HG02884 (cell line): ENCODE results near the gene S100PBP.

ENCODE experiments used
- ATAC-seq: cut with Tn5 transposase; IDR thresholded peaks from one replicate; pipeline ENCODE4 v1.9.1; 2021; ENCODE audit warnings: mild to moderate bottlenecking, moderate library complexity; ENCODE audit not compliant: unreplicated experiment

Gene S100PBP

DNA sequence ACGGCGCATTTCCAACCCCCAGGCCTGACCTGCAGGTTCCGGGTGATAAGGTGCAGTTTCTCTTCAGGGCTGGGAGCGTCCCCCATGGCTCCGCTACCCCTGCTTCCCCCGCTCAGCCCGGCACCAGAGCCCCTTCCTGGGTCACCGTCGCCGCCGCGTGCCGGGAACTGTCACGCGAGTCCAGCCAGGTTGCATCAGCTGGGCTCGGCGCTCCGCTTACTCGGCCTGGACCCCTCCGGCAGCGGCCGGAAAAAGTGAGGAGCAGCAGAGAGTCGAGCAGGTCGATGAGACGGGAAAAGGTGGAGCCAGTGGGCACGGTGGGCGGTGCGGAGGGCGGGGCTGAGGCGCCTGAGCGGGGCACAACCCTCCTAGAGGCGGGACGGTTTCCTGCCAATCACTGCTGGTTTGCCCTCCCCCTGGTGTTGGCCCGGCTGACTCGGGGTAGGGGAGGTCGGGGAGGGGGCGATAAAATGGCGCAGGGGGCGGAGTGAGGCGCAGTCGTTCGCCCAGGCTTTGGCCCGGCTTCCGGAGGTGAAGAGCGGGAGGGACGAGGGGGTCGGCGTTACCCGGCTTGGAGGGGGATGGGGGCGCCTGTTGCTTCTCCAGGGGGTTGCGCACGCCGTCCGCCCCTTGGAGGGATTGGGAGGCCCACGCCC lies at the start of gene S100PBP, which contains the start of gene YARS1:
TSS of gene S100PBP (plus strand) at position 495 of the 656 bp plus-strand sequence. CDS start 8,447 bp downstream, outside the sequence.
TSS of gene YARS1 (minus strand) at position 200 of the 656 bp plus-strand sequence. CDS start at position 86, 114 bp downstream.
- ATAC-seq = peak; percentile 78

DNA sequence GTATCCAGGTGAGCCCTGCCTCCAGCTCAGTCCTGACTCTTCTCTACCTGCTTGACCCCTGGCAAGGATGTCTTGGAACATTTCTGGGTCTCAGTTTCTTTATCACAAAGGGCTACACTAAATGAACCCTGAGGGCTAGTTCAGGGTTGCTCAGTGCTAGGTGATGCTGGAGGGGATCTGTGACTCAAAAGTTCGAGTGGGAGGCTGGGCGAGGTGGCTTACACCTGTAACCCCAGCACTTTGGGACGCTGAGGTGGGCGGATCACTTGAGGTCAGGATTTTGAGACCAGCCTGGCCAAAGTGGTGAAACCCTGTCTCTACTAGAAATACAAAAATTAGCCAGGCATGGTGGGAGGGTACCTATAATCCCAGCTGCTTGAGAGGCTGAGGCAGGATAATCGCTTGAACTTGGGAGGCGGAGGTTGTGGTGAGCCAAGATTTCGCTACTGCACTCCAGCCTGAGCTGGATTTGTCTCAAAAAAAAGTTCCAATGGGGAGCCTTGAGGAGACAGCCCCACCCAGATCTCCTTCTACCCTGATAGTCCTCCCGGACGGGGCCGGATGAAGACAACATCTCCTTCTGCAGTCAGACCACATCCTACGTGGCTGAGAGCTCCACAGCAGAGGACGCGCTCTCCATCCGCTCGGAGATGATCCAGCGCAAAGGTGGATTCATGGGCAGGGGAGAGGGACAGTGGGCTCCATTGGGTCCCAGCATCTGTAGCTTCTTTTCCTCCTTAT lies 49.2 kb upstream of the S100PBP start:
- no peak for ATAC-seq

DNA sequence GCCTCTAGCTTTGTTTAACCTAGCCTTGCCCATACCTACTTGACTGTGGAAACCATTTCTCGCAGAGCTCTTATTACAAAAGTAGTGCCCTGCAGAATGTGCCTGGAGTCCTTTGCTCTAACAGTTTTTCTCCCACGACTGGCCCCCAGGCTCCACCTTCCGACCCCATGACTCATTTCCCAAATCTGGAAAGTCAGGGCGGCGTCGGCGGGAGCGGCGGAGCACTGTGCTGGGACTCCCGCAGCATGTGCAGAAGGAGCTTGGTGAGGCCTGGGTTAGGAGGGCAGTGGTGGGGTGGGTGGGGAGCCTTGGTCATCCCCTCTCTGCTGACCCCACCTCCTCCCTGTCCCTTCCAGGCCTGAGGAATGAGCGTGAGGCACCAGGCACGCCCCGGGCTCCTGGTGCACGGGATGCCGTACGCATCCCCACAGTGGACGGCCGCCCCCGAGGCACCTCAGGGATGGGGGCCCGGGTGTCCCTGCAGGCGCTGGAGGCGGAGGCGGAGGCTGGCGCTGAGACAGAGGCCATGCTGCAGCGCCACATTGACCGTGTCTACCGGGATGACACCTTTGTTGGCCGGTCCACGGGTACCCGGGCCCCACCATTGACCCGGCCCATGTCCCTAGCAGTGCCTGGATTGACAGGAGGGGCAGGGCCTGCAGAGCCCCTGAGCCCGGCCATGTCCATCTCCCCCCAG lies 47.8 kb upstream of the S100PBP start:
- no peak for ATAC-seq

DNA sequence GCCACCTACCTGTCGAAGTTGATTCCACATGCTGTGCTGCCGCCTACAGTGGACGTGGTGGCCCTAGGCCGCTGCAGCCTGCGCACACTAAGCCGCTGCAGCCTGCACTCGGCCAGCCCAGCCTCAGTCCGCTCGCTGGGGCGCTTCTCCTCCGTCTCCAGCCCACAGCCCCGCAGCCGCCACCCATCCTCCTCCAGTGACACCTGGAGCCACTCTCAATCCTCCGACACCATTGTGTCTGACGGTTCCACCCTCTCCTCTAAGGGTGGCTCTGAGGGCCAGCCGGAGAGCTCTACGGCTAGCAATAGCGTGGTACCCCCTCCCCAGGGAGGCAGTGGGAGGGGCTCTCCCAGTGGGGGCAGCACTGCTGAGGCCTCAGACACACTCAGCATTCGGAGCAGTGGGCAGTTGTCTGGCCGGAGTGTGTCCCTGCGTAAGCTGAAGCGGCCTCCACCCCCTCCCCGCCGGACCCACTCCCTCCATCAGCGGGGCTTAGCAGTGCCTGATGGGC lies 47.2 kb upstream of the S100PBP start:
- no peak for ATAC-seq

DNA sequence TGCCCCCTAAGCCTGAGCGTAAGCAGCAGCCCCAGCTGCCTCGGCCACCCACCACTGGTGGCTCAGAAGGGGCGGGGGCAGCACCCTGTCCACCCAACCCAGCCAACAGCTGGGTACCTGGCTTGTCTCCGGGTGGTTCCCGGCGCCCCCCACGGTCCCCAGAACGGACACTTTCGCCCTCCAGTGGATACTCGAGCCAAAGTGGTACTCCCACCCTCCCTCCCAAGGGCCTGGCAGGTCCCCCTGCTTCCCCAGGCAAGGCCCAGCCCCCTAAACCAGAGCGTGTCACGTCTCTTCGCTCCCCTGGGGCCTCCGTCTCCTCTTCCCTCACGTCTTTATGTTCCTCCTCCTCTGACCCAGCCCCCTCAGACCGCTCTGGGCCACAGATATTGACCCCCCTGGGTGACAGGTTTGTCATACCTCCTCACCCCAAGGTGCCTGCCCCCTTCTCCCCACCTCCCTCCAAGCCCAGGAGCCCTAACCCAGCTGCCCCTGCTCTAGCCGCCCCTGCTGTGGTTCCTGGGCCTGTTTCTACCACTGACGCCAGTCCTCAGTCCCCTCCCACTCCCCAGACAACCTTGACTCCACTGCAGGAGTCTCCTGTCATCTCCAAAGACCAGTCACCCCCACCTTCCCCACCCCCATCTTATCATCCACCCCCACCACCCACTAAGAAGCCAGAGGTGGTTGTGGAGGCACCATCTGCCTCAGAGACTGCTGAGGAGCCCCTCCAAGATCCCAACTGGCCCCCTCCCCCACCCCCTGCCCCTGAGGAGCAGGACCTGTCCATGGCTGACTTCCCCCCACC lies 46.5 kb upstream of the S100PBP start:
- no peak for ATAC-seq

DNA sequence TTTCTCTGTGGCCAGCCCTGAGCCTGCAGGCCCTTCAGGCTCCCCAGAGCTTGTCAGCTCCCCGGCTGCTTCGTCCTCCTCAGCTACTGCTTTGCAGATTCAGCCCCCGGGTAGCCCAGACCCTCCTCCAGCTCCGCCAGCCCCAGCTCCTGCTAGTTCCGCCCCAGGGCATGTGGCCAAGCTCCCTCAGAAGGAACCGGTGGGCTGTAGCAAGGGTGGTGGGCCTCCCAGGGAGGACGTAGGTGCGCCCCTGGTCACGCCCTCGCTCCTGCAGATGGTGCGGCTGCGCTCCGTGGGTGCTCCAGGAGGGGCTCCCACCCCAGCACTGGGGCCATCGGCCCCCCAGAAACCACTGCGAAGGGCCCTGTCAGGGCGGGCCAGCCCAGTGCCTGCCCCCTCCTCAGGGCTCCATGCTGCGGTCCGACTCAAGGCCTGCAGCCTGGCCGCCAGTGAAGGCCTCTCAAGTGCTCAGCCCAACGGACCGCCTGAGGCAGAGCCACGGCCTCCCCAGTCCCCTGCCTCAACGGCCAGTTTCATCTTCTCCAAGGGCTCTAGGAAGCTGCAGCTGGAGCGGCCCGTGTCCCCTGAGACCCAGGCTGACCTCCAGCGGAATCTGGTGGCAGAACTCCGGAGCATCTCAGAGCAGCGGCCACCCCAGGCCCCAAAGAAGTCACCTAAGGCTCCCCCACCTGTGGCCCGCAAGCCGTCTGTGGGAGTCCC lies 45.7 kb upstream of the S100PBP start:
- no peak for ATAC-seq

DNA sequence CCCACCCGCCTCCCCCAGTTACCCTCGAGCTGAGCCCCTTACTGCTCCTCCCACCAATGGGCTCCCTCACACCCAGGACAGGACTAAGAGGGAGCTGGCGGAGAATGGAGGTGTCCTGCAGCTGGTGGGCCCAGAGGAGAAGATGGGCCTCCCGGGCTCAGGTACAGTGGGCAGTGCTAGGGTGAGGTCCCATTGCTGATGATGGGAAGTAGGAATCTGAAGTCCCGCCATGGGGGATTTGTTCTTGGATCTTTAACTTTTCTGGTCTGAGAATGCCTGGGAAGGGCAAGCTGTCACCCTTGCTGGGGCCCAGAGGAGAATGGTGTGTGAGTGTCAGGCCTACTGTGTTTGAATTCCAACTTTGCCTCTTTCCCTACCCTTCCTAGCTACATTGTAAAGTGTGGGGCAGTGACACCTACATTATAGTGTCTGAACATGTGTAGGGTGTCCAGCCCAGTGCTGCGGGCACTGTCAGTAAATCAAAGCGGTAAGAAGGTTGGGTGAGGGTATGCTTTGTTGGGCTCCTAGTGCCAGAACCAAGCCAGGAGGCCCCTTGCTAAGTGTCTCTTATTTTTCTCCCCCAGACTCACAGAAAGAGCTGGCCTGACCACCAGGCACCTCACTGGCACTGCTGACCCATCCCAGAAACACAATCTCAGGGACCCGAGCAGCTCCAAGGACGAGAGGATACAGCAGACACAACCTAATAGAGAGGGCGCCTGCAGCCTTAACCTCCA lies 45.0 kb upstream of the S100PBP start:
- no peak for ATAC-seq

DNA sequence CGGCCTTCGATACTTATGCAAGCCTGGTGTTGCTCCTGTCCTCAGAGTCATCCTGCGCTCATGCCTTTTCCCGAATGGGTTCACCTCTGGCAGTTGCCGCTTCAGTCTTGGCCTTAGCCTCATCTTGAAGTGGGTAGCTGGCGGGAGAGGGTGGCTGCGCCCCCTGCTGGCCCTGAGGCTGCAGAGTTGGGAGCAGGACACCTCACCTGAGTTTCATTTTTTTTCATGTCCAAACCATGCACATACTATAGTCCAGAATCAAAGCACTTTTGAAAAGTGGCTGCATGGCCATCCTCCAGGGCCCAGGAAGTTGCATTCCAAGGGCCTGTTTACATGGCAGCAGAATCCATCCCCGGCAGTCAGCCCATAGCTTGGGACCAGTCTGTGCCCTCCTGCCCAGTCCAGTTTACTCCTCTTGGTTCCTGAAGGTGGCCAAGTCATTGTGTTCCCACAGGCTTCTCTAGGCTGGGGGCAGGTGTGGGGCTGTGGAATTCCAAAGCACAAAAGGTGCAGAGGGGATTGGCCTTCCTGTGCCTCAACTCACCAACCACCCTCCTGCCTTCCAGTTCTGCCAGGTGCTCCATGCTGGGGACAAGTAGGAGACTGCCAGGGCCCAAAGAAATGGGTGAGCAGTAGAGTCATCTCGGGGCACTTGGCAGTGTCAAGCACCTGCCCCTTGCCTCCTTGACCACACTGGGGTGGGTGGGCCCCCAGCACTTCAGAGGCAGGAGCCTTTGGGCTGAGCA lies 44.3 kb upstream of the S100PBP start:
- ATAC-seq = no peak

DNA sequence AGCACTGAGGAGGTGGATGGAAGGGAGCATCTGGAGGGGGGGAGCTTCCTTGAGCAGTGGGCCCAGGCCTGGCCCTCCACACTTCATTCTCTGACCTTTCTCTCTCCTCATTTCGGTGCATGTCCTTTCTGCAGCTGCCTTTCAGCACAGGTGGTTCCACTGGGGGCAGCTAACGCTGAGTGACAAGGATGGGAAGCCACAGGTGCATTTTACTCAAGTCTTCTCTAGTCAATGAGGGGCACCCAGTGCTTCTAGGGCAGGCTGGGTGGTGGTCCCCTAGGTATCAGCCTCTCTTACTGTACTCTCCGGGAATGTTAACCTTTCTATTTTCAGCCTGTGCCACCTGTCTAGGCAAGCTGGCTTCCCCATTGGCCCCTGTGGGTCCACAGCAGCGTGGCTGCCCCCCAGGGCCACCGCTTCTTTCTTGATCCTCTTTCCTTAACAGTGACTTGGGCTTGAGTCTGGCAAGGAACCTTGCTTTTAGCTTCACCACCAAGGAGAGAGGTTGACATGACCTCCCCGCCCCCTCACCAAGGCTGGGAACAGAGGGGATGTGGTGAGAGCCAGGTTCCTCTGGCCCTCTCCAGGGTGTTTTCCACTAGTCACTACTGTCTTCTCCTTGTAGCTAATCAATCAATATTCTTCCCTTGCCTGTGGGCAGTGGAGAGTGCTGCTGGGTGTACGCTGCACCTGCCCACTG lies 43.5 kb upstream of the S100PBP start:
- no peak for ATAC-seq

DNA sequence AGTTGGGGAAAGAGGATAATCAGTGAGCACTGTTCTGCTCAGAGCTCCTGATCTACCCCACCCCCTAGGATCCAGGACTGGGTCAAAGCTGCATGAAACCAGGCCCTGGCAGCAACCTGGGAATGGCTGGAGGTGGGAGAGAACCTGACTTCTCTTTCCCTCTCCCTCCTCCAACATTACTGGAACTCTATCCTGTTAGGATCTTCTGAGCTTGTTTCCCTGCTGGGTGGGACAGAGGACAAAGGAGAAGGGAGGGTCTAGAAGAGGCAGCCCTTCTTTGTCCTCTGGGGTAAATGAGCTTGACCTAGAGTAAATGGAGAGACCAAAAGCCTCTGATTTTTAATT lies 43.0 kb upstream of the S100PBP start:
- no peak for ATAC-seq

DNA sequence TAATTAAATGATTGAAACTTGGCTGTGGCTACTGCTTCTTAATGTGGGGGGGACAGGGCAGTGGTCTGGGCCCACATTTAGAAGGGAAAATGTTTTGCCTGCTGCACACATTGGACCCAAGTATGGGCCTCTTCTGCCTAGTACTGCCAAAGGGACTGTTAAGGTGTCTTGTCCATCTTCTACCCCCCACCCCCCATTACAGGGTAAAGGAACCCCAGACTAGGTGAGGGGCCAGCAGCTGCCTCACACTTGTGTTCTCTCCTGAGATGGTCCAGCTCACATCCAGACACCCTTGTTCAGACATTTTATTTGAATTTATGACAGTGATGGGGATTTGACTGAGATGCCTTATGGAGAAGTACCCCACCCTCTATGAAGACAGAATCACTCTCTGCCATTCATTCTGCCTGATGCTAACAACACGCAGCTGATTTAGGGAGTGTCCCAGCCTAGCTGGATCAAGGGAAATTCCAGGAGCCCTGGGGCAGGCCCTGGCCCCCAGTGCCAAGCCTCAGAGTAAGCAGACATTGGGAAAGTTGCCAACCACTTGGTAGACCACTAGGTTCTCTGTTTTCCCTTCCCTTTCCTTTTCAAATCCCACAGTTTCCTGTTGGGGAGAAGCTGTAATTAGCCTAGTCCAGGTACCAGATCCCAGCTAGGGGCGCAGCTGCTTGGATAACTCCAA lies 42.4 kb upstream of the S100PBP start:
- no peak for ATAC-seq

DNA sequence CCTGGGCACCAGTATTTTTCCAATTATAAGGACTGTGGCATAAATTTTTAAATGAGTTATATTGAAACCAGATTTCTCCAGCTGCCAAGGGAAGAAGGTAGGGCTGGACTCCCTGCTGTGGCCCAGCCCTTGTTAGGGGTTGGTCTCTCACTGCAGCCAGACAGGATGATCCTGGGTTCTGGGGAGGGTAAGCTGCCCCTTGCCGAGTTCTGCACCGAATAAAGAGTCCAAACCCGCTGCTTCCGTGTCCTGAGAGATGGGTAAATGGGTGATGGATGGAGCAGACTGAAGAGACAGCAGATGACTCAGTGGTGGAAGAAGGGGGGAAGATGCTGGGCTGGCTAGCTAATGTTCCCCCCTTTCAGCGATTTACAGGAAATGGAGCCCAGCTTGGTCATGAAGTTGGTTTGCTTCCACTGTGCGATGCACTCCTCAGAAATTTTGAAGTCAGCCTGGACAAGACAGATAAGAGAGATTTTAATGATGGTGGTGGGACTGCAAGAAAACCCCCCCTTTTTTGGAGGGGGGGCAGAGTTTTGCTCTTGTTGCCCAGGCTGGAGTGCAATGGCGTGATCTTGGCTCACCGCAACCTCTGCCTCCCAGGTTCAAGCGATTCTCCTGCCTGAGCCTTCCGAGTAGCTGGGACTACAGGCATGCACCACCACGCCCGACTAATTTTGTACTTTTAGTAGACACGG lies 41.7 kb upstream of the S100PBP start:
- ATAC-seq = no peak

DNA sequence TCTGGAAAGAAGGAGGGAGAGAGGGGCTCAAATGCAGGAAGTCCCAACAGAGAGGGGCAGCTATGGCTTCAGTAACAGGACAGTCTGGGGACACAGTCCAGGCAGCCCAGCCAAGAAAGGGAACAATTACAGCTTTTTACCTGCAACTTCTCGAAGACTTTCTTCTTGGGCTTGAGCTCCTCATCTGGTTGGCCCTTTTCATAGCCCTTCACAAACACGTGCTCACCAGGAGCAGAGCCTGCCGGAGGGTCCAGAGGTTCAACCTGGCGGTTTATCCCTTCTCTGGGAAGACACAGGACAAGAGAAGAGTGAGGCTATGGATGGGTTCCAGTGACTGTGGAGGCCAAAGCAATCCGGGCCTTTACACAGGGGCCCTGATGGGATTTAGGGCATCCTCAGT lies 38.2 kb upstream of the S100PBP start:
- no peak for ATAC-seq

DNA sequence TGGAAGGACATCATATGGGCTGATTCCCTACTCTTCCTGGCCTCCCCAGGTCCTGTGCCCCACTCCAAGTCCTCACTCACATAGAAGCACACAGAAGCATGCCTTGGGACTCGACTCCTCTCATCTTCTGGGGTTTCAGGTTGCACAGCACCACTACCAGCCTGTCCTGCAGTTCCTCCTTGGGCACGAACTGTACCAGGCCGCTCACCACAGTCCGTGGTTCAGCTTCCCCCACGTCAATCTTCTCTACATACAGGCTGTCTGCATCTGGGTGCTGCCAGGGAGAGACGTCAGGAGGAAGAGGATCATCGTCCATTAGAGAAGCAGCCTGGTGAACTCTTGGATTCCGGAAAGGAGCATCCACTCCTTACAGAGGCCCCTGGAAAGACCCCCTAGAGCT lies 37.4 kb upstream of the S100PBP start:
- ATAC-seq = no peak

DNA sequence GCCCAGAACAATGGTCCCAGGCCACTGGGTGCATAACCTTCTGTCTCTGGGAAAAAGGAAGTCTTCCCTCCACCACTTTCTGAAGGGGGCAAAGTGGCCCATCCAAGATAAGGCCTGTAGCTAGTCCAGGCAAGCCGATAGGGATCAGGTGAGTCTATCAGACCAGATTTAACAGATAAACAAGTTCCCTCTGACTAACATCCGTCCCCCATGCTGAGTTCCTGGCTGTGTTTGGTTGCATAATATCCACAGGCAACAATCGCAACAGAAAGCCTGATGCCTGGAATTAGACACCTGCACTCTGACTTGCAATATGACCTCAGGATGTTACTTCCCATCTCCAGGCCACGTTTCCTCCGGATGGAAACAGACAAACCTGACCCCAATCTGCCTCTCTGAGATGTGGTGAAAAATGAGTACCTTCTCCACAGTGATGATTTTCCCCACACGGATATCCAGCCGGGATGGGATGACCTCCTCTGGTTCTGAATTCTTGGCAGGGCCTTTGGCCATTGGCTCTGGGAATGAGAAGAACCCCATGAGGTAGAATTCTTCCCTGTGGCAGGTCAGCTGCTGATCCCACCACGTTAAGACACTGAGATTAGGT lies 36.7 kb upstream of the S100PBP start:
- no peak for ATAC-seq

DNA sequence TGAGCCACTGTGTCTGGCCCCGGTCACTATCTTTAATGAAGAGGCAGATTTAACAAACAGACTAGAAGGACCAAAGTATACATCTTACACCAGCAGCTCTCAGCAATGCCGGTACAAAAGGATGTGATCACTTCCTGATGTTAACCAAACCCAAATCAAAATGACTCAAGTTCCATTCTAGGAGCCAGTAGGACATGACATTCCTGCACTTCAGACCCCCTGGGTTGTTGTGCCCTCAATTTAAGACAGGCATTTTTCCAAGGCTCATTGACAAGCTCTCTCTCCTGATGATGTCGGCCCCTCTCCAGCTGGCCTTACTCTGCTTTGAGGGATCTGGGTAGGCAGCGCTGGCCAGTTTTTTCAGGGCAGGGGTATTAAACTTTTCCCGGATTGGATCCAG lies 35.4 kb upstream of the S100PBP start:
- ATAC-seq = no peak

DNA sequence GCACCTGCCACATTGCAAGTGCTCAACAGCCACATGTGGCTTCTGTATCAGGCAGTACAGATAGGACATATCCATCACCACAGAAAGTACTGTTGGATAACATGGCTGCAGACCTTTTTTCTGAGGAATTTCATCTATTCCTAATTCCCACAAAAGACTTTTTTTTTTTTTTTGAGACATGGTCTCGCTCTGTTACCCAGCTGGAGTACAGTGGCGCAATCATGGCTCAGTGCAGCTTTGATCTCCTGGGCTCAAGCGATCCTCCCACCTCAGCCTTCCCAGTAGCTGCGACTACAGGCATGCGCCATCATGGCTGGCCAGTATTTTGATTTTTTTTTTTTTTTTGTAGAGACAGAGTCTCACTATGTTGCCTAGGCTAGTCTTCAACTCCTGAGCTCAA lies 33.6 kb upstream of the S100PBP start:
- ATAC-seq = no peak
